Stimulated activated CD8-positive, alpha-beta memory T cell treated with anti-CD3 and anti-CD28 coated beads, Interleukin-2, amount 100 ng/mL, for 1 hour (primary cell): ENCODE measurements around the gene ENOX2.

Source experiments
- DNase-seq, 2 donors: peaks; one replicate each; pipeline ENCODE4 v3.0.0-alpha.2; 2020; ENCODE audit warnings: low read depth in 2 of 2

Gene ENOX2

GRCh38 chrX:130636277-130636676 is 266.7 kb downstream of the ENOX2 start:
- no peak for DNase-seq

GRCh38 chrX:130631011-130631410 is 272.0 kb downstream of the ENOX2 start:
- no peak for DNase-seq

GRCh38 chrX:130628516-130628915 is 274.5 kb downstream of the ENOX2 start:
- DNase-seq, result no peak

GRCh38 chrX:130626521-130626920 is 276.5 kb downstream of the ENOX2 start:
- DNase-seq, result no peak

GRCh38 chrX:130625386-130625785 is 277.6 kb downstream of the ENOX2 start:
- DNase-seq, result no peak

- DNase-seq, result no peak
These were observed 279.5 kb downstream of the ENOX2 start for GRCh38 chrX:130623518-130623917.

- DNase-seq, result no peak
These were observed 287.1 kb downstream of the ENOX2 start for GRCh38 chrX:130615941-130616340.

- no peak for DNase-seq
These were observed 295.6 kb downstream of the ENOX2 start for GRCh38 chrX:130607431-130607830.

- no peak for DNase-seq
These were observed 296.6 kb downstream of the ENOX2 start for GRCh38 chrX:130606425-130606824.

- no peak for DNase-seq
These were observed 298.1 kb downstream of the ENOX2 start for GRCh38 chrX:130604882-130605281.

GRCh38 chrX:130594453-130594916 is 308.5 kb downstream of the ENOX2 start:
- DNase-seq, result no peak

GRCh38 chrX:130593911-130594310 is 309.1 kb downstream of the ENOX2 start:
- DNase-seq, result no peak

- DNase-seq, result no peak
These were observed 310.8 kb downstream of the ENOX2 start for GRCh38 chrX:130592204-130592603.

GRCh38 chrX:130578906-130579305 is 324.1 kb downstream of the ENOX2 start:
- no peak for DNase-seq

GRCh38 chrX:130577431-130577830 is 325.6 kb downstream of the ENOX2 start:
- no peak for DNase-seq

- no peak for DNase-seq
These were observed 327.1 kb downstream of the ENOX2 start for GRCh38 chrX:130575831-130576389.
